Ascending aorta (tissue), 2 donors: Measurements from ENCODE around the gene ZNF264. TPM values are rescaled to one million over a fixed set of nuclear protein-coding genes. Genes with fewer than 3 reads are reported as not detected.

Experiments used
- DNase-seq, 2 donors: peaks; one replicate each; pipeline ENCODE4 v3.0.0-alpha.2; 2019; ENCODE audit warnings: low spot score in 2 of 2
- H3K27ac ChIP-seq, 2 donors: fragments of 200-600 bp; sonication (generic); one replicate each; pipeline ENCODE4 v1.5.1; 2016 to 2017; ENCODE audit warnings: mild to moderate bottlenecking in 1 of 2
- H3K27me3 ChIP-seq: fragments of 200-600 bp; sonication (generic); one replicate; pipeline ENCODE4 v1.5.1; 2017
- H3K36me3 ChIP-seq, 2 donors: fragments of 200-600 bp; sonication (generic); one replicate each; pipeline ENCODE4 v1.5.1; 2016
- H3K4me1 ChIP-seq, 2 donors: fragments of 200-600 bp; sonication (generic); one replicate each; pipeline ENCODE4 v1.5.1; 2016 to 2017; ENCODE audit warnings: mild to moderate bottlenecking in 1 of 2
- H3K4me3 ChIP-seq, 2 donors: fragments of 200-600 bp; sonication (generic); one replicate each; pipeline ENCODE4 v1.5.1; 2016 to 2017; ENCODE audit warnings: mild to moderate bottlenecking in 1 of 2
- H3K9me3 ChIP-seq, 2 donors: fragments of 200-600 bp; sonication (generic); one replicate each; pipeline ENCODE4 v1.5.1; 2016
- CTCF ChIP-seq, 3 experiments: fragments of 200-600 bp in 2 of 3; fragments of 450-650 bp in 1 of 3; sonication (generic) in 2 of 3; IDR thresholded peaks; one replicate each; pipeline ENCODE4 v1.5.1; 2016 to 2019; ENCODE audit warnings: antibody characterized with exemption in 3 of 3, mild to moderate bottlenecking in 1 of 3, moderate library complexity in 1 of 3
- intact Hi-C: fragments of 100-400 bp; cut with DNase I; formaldehyde crosslinking; loops from one replicate; pipeline ENCODE4 v1.15.1; 2023
- total RNA-seq: library from RNA; depleted of rRNA; stranded (reverse); fragments of >200 nt; gene quantifications from one replicate; pipeline ENCODE4 v1.1.0, GENCODE V29; 2016

ZNF264 gene
- total RNA-seq, 1 donor from 2014 or later = 183 TPM

DNA sequence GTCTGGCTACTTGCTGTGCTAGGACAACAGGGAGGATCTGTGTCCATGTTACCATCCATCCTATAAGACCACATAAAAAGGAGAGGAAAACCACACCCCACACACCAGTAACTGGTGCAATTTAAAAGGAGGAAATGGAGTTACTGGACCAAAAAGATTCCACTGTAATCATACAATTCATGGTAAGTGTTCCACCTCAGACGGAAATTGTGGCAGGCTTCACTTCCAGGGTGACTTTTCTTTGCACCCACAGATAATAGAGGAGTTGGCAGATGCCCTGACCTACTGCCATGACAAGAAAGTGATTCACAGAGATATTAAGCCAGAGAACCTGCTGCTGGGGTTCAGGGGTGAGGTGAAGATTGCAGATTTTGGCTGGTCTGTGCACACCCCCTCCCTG lies 41.9 kb downstream of the ZNF264 start:
- Histone ChIP-seq H3K27ac (no peak overlapping the region), H3K4me3 (no peak overlapping the region), H3K36me3 (peaks cover 0 to 6% of the 10 kb centered on the region in 2 donors), H3K4me1 (no peaks in the 10 kb centered on the region), H3K9me3 (peaks cover 0 to 7% of the 10 kb centered on the region in 2 donors), H3K27me3 (no peaks in the 10 kb centered on the region)
- no peak for TF ChIP-seq CTCF (IDR thresholded peaks at IDR 0.05)
- intact Hi-C loops = no loop called here
- DNase-seq = no peak

- intact Hi-C loops = loop anchor here (1.0 to 5.0 kb wide), 6 partner anchors 40 to 1098 kb away; partner anchors contain the start of genes TRAPPC2B, ZNF264, ZNF444 and ZNF460
Measured at GRCh38 chr19:57239982-57240310, 48.6 kb downstream of the ZNF264 start.

GRCh38 chr19:57240311-57241090 lies 49.2 kb downstream of the ZNF264 start, which contains the start of gene ZNF805:
Gene ZNF805, plus strand, starts transcription at chr19:57240632. Its CDS starts 260 bp downstream, at chr19:57240892.
- no peaks in the 10 kb centered on the region for H3K27me3 ChIP-seq
- DNase-seq = peak; percentile 80 to 97
- peak in 1 of 3 experiments; percentile 13 for TF ChIP-seq CTCF (IDR thresholded peaks at IDR 0.05)
- peaks cover 0 to 8% of the 10 kb centered on the region in 2 donors for H3K4me1 ChIP-seq
- peak within 1 kb of the TSS; percentile 87 to 97 for H3K27ac ChIP-seq
- intact Hi-C loops = loop anchor here (1.0 to 5.0 kb wide), 6 partner anchors 40 to 1098 kb away; partner anchors contain the start of genes TRAPPC2B, ZNF264, ZNF444 and ZNF460
- peak within 1 kb of the TSS; percentile 84 to 91 for H3K4me3 ChIP-seq
- H3K36me3 ChIP-seq = peaks cover 16 to 28% of the 10 kb centered on the region in 2 donors
- H3K9me3 ChIP-seq = peaks cover 0 to 10% of the 10 kb centered on the region in 2 donors

More at GRCh38 chr19:57239982-57240310, 48.6 kb downstream of the ZNF264 start:
- no peak for DNase-seq
- Histone ChIP-seq H3K4me3 (peak overlapping the region; percentile 84 to 91), H3K27ac (peak overlapping the region; percentile 87 to 97), H3K27me3 (no peaks in the 10 kb centered on the region), H3K4me1 (peaks cover 0 to 8% of the 10 kb centered on the region in 2 donors), H3K36me3 (peaks cover 12 to 27% of the 10 kb centered on the region in 2 donors), H3K9me3 (peaks cover 0 to 6% of the 10 kb centered on the region in 2 donors)
- TF ChIP-seq CTCF (IDR thresholded peaks at IDR 0.05) = no peak

GRCh38 chr19:57241176-57241575 lies 49.9 kb downstream of the ZNF264 start:
- DNase-seq = no peak
- Histone ChIP-seq H3K27ac (peak overlapping the region; percentile 87 to 97), H3K9me3 (peaks cover 0 to 10% of the 10 kb centered on the region in 2 donors), H3K4me1 (peaks cover 0 to 8% of the 10 kb centered on the region in 2 donors), H3K27me3 (no peaks in the 10 kb centered on the region), H3K36me3 (peaks cover 22 to 34% of the 10 kb centered on the region in 2 donors), H3K4me3 (peak overlapping the region; percentile 84 to 91)
- intact Hi-C loops = loop anchor here (2.0 to 5.0 kb wide), 3 partner anchors 49 to 1099 kb away; partner anchors contain the start of genes ZNF264, ZNF444 and ZNF749
- no peak for TF ChIP-seq CTCF (IDR thresholded peaks at IDR 0.05)

- Histone ChIP-seq H3K4me1 (peaks cover 0 to 8% of the 10 kb centered on the region in 2 donors), H3K36me3 (peaks cover 38 to 50% of the 10 kb centered on the region in 2 donors), H3K27ac (no peak overlapping the region), H3K4me3 (no peak overlapping the region), H3K9me3 (peaks cover 0 to 26% of the 10 kb centered on the region in 2 donors), H3K27me3 (no peaks in the 10 kb centered on the region)
- no peak for TF ChIP-seq CTCF (IDR thresholded peaks at IDR 0.05)
- intact Hi-C loops = loop anchor here (5.0 kb wide), 2 partner anchors 51 to 1101 kb away; partner anchors contain the start of genes ZNF264 and ZNF444
- no peak for DNase-seq
Measured at GRCh38 chr19:57242821-57243220, 51.5 kb downstream of the ZNF264 start.
